Activated CD8-positive, alpha-beta memory T cell treated with anti-CD3 and anti-CD28 coated beads, Interleukin-2, amount 50 U/mL, for 48 hours (primary cell): Measurements from ENCODE around the gene ATF6B.
"Not testable (repeated sequence)": the region's sequence is repeated elsewhere in the genome, so short reads cannot be mapped to it uniquely, and the experiment has no call there.

Experiments used
- DNase-seq: peaks from one replicate; pipeline ENCODE4 v3.0.0-alpha.2; 2020

Gene ATF6B

DNA sequence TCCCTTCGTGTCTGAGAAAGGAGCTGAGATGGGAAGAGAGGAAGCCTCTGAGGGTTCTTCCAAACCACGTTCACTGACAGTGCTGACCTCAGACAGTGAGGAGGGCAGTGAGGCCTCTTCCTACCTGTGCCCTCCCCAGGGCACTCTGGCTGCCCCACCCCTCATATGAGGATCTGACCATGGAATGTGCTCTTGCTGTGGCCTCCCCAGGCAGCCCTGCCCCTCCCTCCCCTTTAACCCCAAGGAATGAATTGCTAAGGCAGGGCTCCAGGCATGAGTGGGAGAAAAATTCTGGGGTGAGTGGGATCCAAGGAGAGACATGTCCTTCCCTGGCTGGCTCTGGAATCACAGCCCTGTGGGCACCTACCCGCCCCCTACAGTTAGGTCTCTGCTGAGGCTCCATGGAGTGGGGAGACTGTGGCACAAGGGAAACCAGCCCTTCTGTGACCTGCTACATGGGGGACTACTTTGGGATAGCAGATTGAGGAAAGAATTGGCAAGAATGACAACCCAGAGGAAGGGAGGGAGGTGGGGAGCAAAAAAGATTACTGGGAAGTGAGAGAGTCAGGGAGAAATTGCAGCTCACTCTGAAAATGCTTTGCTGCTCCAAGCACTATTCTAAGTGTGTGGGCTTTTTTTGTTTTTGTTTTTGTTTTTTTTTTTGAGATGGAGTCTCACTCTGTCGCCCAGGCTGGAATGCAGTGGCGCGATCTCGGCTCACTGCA is 48.3 kb downstream of the ATF6B start:
- DNase-seq: no peak

DNA sequence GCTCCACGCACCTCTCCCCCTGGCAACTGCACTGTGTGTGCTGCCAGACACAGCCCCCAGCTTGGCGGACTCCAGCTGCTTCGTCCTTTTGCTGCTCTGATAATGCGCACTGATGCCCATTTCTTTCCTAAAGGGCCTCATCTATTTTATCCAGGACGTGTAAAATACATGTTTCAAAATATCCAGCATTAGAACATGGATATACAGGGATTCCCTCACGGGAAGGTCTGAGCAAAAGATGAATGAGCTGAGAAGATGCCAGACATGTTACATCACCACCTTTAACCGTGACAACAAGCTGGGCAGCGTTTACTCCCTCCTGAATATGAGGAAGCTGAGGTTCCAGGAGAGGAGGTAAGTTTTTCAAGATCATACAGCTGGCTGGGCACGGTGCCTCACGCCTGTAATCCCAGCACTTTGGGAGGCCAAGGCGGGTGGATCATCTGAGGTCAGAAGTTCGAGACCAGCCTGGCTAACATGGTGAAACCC is 51.7 kb downstream of the ATF6B start:
- no peak for DNase-seq

DNA sequence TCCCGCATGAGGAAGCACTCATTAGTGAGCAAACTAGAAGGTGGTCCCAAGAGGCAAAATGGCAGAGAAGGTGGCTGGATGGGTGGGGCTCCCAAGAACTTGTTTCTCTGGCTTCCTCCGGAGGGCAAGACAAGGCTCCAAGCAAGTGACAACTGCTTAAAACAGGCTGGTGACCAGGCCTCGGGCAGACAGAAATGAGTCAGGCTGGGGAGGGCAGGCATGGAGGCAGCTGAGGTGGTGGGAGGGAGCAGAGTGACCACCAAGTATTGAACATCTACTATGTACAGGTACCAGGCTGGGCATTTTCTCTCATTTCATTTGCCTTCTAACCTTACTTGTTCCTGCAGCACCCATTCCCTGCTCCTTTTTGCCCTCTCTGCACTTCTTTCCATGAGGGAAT is 52.3 kb downstream of the ATF6B start:
- DNase-seq: no peak

DNA sequence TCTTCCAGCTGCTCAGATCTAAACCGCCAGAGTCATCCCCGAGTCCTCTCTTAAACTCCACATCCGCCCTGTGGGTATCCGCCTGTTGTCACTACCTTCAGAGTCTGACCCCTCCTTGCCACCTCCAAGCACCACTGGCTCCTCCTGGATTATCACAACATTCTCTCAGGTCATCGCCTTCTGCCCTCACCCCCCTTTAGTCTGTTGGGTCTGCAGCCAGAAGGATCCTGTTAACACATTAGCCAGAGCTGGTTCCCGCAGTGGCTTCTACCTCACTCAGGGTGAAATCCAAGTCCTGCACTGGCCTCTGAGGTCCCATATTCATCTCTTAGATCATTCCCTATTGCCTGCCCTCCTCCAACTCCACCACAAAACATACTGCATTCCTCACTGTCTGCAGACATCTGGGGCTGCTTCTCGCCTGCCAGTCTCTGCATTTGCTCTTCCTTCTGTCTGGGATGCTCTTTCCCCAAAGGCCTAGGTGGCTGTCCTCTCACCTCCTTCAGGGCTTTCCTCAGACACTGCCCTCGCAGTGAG is 53.0 kb downstream of the ATF6B start:
- DNase-seq: no peak

DNA sequence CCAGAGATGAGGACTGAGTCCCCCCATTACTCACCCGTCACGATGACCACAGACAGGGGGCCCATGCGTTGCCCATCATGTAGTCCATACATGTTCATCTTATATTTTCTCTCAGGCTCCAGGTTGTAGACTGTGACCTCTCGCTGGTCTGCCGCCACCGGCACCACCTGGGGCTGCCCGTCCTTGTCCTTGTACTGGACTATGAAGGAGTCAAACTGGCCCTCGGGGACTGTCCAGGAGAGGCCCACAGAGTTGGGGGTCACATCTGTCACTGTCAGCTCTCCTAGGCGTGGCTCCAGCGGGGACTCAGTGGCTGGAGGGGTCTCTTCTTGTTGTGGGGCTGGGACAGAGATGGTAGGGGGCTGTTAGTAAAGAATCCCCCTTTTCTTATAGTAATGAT is 54.4 kb downstream of the ATF6B start:
- DNase-seq: no peak

DNA sequence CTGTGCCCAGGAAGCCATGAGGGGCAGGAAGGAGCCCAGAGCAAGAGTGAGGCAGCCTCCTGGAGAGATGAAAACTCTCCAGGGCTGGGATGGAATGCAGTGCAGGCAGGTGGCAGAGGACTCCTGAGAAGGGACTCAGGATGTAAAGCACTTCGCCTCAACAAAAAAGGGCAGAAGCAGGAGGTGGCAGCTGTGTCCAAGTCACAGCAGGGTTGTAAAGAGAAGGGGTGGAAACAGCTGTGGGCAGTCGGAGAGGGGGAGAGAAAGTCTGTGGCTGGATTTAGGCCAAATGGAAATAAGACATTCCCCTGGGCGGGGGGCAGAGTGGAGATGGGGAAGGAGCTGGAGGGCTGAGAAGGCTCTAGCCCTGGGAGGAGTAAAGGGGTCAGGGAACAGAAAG is 54.9 kb downstream of the ATF6B start:
- no peak for DNase-seq

DNA sequence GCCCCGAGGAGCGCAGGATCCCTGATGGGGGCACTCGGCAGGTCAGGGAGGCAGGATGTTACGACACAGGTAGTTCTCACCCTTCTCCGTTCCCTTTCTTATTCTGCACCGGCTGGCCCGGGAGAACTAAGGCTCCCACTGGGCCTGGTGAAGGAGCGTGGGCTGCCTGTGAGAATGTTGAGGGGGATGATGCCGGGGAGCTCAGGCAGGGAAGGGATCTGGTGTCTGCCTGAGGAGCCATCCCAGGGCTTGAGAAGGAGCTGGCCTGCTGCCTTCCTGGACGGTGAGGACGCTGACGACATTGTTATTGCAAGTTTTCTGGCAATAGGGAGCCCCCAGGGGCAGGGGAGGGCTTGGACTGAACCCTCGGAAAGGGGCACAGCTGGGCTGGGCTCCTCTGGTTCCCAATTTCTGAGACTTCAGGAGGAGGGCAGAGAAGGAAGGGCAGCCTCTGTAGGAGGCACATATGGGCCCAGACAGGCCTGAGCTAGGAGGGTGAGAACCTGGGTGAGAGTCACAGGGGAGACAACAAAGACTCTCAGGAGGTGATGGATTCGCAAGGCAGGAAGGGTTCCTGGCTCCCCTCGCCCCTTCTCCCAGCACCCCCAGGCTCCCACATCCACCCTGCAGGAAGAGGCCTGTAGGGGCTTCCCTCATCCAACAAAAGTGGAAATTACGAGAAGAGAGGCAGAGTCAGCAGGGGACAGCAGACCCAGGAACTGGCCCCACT is 57.1 kb downstream of the ATF6B start:
- no peak for DNase-seq

DNA sequence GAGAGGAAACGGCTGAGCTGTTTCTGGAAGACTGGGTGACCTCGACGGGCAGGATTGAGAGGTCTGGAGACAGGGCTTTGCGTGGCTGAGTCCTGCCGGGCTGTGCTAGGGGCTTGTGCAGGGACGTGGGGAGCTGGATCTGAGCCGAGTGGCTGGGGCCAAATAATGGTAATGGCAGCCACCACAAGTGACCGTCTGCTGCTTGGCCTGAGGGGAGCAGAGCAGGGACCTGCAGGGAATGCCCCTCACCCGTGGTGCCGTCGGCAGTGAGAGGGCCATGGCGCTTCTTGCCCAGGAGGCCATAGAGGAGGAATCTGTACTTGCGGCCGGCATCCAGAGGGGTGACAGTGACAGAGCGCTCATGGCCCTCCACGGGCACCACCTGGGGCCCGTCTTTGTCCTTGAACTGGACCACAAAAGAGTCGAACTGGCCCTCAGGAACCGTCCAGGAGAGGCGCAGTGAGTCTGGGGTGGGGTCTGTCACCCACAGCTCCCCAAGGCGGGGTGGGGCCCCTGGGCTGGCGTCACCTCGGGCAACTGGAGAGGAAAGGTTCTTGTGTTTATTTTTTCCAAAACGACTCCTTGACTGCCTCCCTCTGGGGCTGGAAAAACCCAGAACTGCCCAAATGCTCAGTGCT is 58.0 kb downstream of the ATF6B start:
- no peak for DNase-seq

DNA sequence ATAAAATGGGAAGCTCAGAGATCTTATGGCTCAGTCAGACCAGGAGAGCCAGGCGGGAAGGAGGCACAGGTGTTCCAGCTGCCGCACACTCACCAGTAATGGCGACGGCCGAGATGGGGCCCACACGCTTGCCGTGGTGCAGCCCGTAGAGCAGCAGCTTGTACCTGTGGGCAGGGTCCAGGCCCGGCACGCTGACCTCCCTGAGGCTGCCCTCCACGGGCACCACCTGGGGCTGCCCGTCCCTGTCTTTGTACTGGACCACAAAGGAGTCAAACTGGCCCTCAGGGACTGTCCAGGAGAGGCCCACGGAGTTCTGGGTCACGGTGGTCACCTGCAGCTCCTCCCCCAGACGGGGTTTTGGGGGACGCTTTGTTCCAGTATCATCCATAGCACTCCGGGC is 58.6 kb downstream of the ATF6B start:
- DNase-seq: no peak

DNA sequence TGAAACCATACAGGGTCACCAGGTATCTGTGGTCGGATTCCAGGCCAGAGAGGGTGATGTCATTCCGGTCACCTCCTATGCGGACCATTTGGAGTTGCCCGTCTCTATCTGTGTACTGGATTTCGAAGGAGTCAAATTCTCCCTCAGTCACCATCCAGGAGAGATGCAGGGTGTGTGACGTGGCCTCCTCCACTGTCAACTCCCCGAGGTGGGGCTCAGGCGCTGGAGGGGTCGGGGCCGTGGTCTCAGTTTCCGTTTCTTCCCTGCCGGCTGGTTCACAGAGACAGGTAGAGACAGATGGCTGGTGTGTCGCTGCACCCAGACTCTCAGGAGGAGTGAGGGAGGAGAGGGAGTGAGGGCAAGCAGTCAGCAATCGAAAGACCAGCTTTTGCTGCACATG is 59.2 kb downstream of the ATF6B start:
- no peak for DNase-seq

DNA sequence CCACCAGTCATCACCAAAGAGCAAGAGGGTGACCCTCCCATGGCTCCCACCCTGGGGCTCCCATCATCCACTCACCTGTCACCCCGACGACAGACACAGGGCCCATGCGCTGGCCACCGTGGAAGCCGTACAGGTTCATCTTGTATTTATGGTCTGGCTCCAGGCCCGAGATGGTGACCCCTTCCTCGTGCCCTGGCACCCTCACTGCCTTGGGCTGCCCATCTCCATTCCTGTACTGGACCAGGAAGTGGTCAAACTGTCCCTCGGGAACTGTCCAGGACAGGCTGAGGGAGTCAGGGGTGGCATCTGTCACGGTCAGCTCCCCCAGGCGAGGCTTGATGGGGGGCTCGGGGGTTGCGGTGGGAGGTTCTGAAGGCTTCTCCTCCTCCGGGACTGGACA is 59.7 kb downstream of the ATF6B start:
- not testable (repeated sequence) for DNase-seq

DNA sequence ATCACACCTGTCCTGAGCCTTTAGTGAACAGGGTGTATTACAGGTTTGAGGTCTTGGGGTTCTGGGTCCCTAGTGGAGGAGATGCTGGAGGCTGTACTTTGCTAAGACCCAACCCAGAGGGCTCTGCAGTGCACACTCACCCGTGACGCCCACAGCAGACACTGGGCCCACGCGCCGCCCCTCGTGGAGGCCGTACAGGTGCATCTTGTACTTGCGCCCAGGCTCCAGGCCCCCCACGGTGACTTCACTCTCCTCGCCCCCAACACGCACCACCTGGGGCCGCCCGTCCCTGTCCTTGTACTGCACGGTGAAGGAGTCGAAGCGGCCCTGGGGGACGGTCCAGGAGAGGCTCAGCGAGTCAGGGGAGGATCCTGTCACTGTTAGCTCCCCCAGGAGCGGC is 60.5 kb downstream of the ATF6B start:
- DNase-seq: not testable (repeated sequence)
